ENCODE data around the gene SELENOK. TPM values are rescaled to one million over a fixed set of nuclear protein-coding genes. Genes with fewer than 3 reads are reported as not detected.

SELENOK gene
- total and polyA plus RNA-seq, 2 of the 13 experiments (the other 11 are each of a cell fraction or from before 2014, with no cell fraction given): 67.0 to 81.0 TPM

DNA sequence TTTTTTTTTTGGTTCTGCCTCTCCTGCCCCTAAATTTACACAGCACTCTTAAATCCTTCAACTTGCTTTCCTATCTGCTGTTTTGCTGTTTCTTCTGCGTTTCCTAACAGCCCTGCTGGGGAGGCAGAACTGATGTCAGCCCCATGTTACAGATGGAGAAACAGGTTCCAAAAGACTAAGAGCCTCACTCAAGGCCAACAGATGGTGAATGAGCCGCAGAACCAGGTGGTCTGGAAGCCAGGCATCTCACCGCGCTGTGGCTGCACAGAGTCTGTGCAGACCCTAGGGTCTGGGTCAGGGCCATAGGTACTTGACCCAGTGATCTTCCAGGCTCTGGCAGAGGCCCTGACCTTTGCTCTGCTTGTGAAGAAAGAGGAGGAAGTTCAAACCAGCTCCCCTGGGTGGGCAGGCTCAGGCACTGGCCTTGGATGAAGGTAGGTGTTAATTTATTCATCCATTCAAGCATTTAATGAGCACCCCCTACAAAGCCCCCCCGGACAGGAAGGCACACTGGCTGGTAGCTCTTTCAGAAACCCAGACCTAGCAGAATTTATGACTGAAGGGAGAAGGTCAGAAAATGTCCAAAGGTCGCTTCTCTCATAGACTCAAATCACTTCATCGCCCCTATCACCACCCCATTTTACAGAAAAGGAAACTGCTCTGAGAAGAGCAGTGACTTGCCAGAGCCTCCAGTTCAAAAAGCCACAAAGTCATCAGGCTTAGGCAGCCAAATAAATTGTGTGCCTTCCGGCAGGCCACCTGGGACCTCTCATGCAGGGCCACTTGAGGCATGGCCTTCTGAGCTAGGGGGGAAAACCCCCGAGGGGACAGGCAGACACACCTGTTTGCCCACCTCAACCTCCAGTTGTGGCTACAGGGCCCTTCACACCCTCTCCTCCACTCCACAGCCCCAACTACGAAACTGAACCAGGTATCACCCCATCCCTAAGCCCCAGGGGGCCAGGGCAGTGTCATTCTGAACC lies 48.2 kb downstream of the SELENOK start (continued):
- TF ChIP-seq NKX3-1 (CRISPR knock-in tag; IDR thresholded peaks at IDR 0.05) (0 out of 2 replicates have a peak, but pooled peaks have one; percentile 18), TSC22D2 (CRISPR knock-in tag; IDR thresholded peaks at IDR 0.05; ENCODE audit: borderline replicate concordance) (no peak), ZNF557 (CRISPR knock-in tag; IDR thresholded peaks at IDR 0.05) (no peak), NFKB2 (CRISPR knock-in tag; IDR thresholded peaks at IDR 0.05; ENCODE audit: borderline replicate concordance) (no peak), GABPB1 (CRISPR knock-in tag; IDR thresholded peaks at IDR 0.05) (peak; percentile 20; the same call in 1 of the 2 replicates), STAG1 (CRISPR knock-in tag; IDR thresholded peaks at IDR 0.05) (no peak), TERF1 (CRISPR knock-in tag; IDR thresholded peaks at IDR 0.05) (no peak), TFDP1 (CRISPR knock-in tag; IDR thresholded peaks at IDR 0.05; ENCODE audit: borderline replicate concordance) (no peak), TBP (CRISPR knock-in tag; IDR thresholded peaks at IDR 0.05) (no peak), HDAC2 (CRISPR knock-in tag; IDR thresholded peaks at IDR 0.05) (peak; percentile 56; the same call in 1 of the 2 replicates), NFATC3 (CRISPR knock-in tag; IDR thresholded peaks at IDR 0.05) (no peak), DNMT3B (CRISPR knock-in tag; conservative IDR thresholded peaks at IDR 0.05) (no peak), ATF7 (IDR thresholded peaks at IDR 0.05) (no peak), ATF7 (CRISPR knock-in tag; IDR thresholded peaks at IDR 0.05) (no peak), ZNF552 (CRISPR knock-in tag; IDR thresholded peaks at IDR 0.05; ENCODE audit: borderline replicate concordance) (no peak), ZBTB38 (CRISPR knock-in tag; IDR thresholded peaks at IDR 0.05) (no peak), ZNF180 (CRISPR knock-in tag; IDR thresholded peaks at IDR 0.05; ENCODE audit: borderline replicate concordance, low read depth) (no peak), ZNF672 (CRISPR knock-in tag; IDR thresholded peaks at IDR 0.05) (no peak), SMAD1 (CRISPR knock-in tag; IDR thresholded peaks at IDR 0.05; ENCODE audit: borderline replicate concordance, low read depth) (no peak), CAMTA2 (CRISPR knock-in tag; IDR thresholded peaks at IDR 0.05; ENCODE audit: borderline replicate concordance) (no peak), ZBTB43 (CRISPR knock-in tag; conservative IDR thresholded peaks at IDR 0.05) (no peak), PAXIP1 (CRISPR knock-in tag; conservative IDR thresholded peaks at IDR 0.05) (peak; percentile 79), ZNF605 (CRISPR knock-in tag; IDR thresholded peaks at IDR 0.05) (peak; percentile 67; the same call in 1 of the 2 replicates)
